Prostate gland (tissue), 2 donors: ENCODE results near the gene MUSK.

Experiments
- POLR2A ChIP-seq: fragments of 450-650 bp; IDR thresholded peaks from one replicate; pipeline ENCODE4 v1.6.1; 2016; ENCODE audit warnings: antibody characterized with exemption, mild to moderate bottlenecking
- POLR2AphosphoS5 ChIP-seq: sonication (generic); formaldehyde crosslinking; IDR thresholded peaks from one replicate; pipeline ENCODE4 v1.6.1; 2017; ENCODE audit warnings: antibody characterized with exemption
- TF ChIP-seq, protein P1 (sequence below), 4 experiments: fragments of 200-600 bp in 2 of 4; fragments of 450-650 bp in 2 of 4; sonication (generic) in 2 of 4; IDR thresholded peaks; 1 replicate in 3 of 4; 2 replicates in 1 of 4; pipeline ENCODE4 v1.5.1; 2016 to 2019; ENCODE audit warnings: antibody characterized with exemption in 4 of 4, mild to moderate bottlenecking in 2 of 4, moderate library complexity in 2 of 4

DNA sequence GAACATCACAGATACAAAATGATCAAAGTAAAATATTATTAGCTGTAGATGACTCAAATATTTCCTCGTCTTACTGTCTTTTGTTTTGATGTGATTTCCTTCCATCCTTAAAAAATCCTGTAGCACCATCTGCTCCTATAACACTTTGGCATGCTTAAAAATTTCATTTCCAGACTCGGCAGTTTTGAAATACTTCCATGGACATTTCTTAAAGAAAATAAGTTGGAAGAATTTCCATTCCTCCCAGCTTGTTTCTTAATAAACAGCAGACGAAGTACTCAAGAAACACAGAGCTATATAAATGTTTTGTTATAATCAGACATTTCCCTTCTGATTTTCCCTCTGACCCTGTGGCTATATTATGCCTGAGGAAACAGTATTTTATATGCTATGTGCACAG is 47.9 kb upstream of the MUSK start:
- TF ChIP-seq, protein P1, sequence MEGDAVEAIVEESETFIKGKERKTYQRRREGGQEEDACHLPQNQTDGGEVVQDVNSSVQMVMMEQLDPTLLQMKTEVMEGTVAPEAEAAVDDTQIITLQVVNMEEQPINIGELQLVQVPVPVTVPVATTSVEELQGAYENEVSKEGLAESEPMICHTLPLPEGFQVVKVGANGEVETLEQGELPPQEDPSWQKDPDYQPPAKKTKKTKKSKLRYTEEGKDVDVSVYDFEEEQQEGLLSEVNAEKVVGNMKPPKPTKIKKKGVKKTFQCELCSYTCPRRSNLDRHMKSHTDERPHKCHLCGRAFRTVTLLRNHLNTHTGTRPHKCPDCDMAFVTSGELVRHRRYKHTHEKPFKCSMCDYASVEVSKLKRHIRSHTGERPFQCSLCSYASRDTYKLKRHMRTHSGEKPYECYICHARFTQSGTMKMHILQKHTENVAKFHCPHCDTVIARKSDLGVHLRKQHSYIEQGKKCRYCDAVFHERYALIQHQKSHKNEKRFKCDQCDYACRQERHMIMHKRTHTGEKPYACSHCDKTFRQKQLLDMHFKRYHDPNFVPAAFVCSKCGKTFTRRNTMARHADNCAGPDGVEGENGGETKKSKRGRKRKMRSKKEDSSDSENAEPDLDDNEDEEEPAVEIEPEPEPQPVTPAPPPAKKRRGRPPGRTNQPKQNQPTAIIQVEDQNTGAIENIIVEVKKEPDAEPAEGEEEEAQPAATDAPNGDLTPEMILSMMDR (IDR thresholded peaks at IDR 0.05) = no peak
- TF ChIP-seq POLR2AphosphoS5 (no peak), POLR2A (no peak)
